Upper lobe of left lung (tissue), 6 donors: ENCODE results near the gene LAMB2. TPM values are rescaled to one million over a fixed set of nuclear protein-coding genes. Genes with fewer than 3 reads are reported as not detected.

Source experiments
- ATAC-seq, 2 donors: fragments of 200-7000 bp; cut with Tn5 transposase; one replicate each; pipeline ENCODE4 v1.9.1; 2022; ENCODE audit warnings: mild to moderate bottlenecking in 2 of 2, moderate library complexity in 2 of 2; ENCODE audit not compliant: low FRiP score in 2 of 2
- DNase-seq, 2 donors: peaks; one replicate each; pipeline ENCODE4 v3.0.0-alpha.2; 2019 to 2020
- H3K27ac ChIP-seq, 4 donors: fragments of 200-600 bp; sonication (generic); one replicate each; pipeline ENCODE4 v1.5.1; 2016 to 2019
- H3K27me3 ChIP-seq, 4 donors: fragments of 200-600 bp; sonication (generic); one replicate each; pipeline ENCODE4 v1.5.1; 2017 to 2019
- H3K36me3 ChIP-seq, 4 donors: fragments of 200-600 bp; sonication (generic); one replicate each; pipeline ENCODE4 v1.5.1; 2016 to 2019
- H3K4me1 ChIP-seq, 4 donors: fragments of 200-600 bp; sonication (generic); one replicate each; pipeline ENCODE4 v1.5.1; 2018 to 2019
- H3K4me3 ChIP-seq, 4 donors: fragments of 200-600 bp; sonication (generic); one replicate each; pipeline ENCODE4 v1.5.1; 2017 to 2019; ENCODE audit warnings: mild to moderate bottlenecking in 2 of 4, moderate library complexity in 1 of 4
- H3K9me3 ChIP-seq, 4 donors: fragments of 200-600 bp; sonication (generic); one replicate each; pipeline ENCODE4 v1.5.1; 2018 to 2019
- CTCF ChIP-seq, 6 experiments: fragments of 450-650 bp in 4 of 6; fragments of 200-600 bp in 2 of 6; sonication (generic) in 2 of 6; IDR thresholded peaks; one replicate each; pipeline ENCODE4 v1.5.1; 2016 to 2019; ENCODE audit warnings: antibody characterized with exemption in 6 of 6
- EP300 ChIP-seq, 4 donors: sonication (generic); formaldehyde crosslinking; IDR thresholded peaks; one replicate each; pipeline ENCODE4 v1.5.1; 2017; ENCODE audit warnings: antibody characterized with exemption in 4 of 4, control low read depth in 2 of 4
- POLR2A ChIP-seq, 4 donors: fragments of 450-650 bp; IDR thresholded peaks; one replicate each; pipeline ENCODE4 v1.5.1; 2016 to 2017; ENCODE audit warnings: antibody characterized with exemption in 4 of 4, mild to moderate bottlenecking in 2 of 4
- POLR2AphosphoS5 ChIP-seq, 2 donors: sonication (generic); formaldehyde crosslinking; IDR thresholded peaks; one replicate each; pipeline ENCODE4 v1.5.1; 2017; ENCODE audit warnings: antibody characterized with exemption in 2 of 2
- WGBS, 2 donors: methylation state at CpG; one replicate each; pipeline ENCODE4 v1.1.5; 2017 to 2018; 5-methylcytosine and 5-hydroxymethylcytosine counted together
- total RNA-seq, 6 donors: library from RNA; depleted of rRNA in 4 of 6; stranded (reverse); fragments of >200 nt in 4 of 6; gene quantifications; one replicate each; pipeline versions ENCODE4 v1.1.0 to v1.2.1, GENCODE V29; 2016 to 2021
- donor health status: DM: no; HTN: no; CAD: no; lungs with moderate emphysema.
- donor health status: DM: no; HTN: yes; CAD: no; lungs with severe emphysema.

LAMB2 gene
- total RNA-seq, 6 donors from 2014 or later = 349 to 904 (median 555) TPM

- H3K9me3 ChIP-seq = no peaks in the 10 kb centered on the region
- H3K36me3 ChIP-seq = peaks cover 52 to 80% (median 74%) of the 10 kb centered on the region in 4 donors
- H3K4me3 ChIP-seq = peak overlapping the region in 1 of 4 donors; percentile 97
- DNase-seq (no peak), ATAC-seq (no peak)
- H3K27ac ChIP-seq = peak overlapping the region in 3 of 4 donors; percentile 89 to 96 (median 95)
- WGBS, 2 donors = 77 to 80% methylated on average over 10 of the region's 10 CpGs
- no peaks in the 10 kb centered on the region for H3K27me3 ChIP-seq
- peaks cover 15 to 25% (median 19%) of the 10 kb centered on the region in 4 donors for H3K4me1 ChIP-seq
- TF ChIP-seq EP300 (IDR thresholded peaks at IDR 0.05) = no peak
- TF ChIP-seq CTCF (IDR thresholded peaks at IDR 0.05) = no peak
- TF ChIP-seq POLR2A (IDR thresholded peaks at IDR 0.05) = no peak
- TF ChIP-seq POLR2AphosphoS5 (IDR thresholded peaks at IDR 0.05) = no peak
Observed at GRCh38 chr3:49119036-49119435, 13.8 kb downstream of the LAMB2 start.

GRCh38 chr3:49112262-49112661 is 20.6 kb downstream of the LAMB2 start:
- Histone ChIP-seq H3K4me1 (no peaks in the 10 kb centered on the region), H3K36me3 (peaks cover 70 to 97% (median 89%) of the 10 kb centered on the region in 4 donors), H3K4me3 (no peak overlapping the region), H3K27ac (no peak overlapping the region), H3K9me3 (no peaks in the 10 kb centered on the region), H3K27me3 (no peaks in the 10 kb centered on the region)
- DNase-seq (no peak), ATAC-seq (no peak)
- TF ChIP-seq EP300 (IDR thresholded peaks at IDR 0.05) (no peak), CTCF (IDR thresholded peaks at IDR 0.05) (no peak), POLR2AphosphoS5 (IDR thresholded peaks at IDR 0.05) (no peak), POLR2A (IDR thresholded peaks at IDR 0.05) (no peak)
- 91% methylated on average over 12 to 14 of the region's 14 CpGs for WGBS, 2 donors

GRCh38 chr3:49111347-49111746 is 21.5 kb downstream of the LAMB2 start:
- DNase-seq = no peak
- no peaks in the 10 kb centered on the region for H3K9me3 ChIP-seq
- TF ChIP-seq EP300 (IDR thresholded peaks at IDR 0.05) (no peak), CTCF (IDR thresholded peaks at IDR 0.05) (no peak), POLR2A (IDR thresholded peaks at IDR 0.05) (no peak), POLR2AphosphoS5 (IDR thresholded peaks at IDR 0.05) (no peak)
- no peaks in the 10 kb centered on the region for H3K4me1 ChIP-seq
- WGBS, 2 donors = 93% methylated on average over 6 of the region's 6 CpGs; no CpG with 5 or more reads in 1 of the 2 donors
- no peak for ATAC-seq
- H3K4me3 ChIP-seq = no peak overlapping the region
- H3K36me3 ChIP-seq = peaks cover 61 to 90% (median 80%) of the 10 kb centered on the region in 4 donors
- no peaks in the 10 kb centered on the region for H3K27me3 ChIP-seq
- H3K27ac ChIP-seq = no peak overlapping the region

GRCh38 chr3:49110780-49111179 is 22.1 kb downstream of the LAMB2 start:
- Histone ChIP-seq H3K36me3 (peaks cover 56 to 84% (median 74%) of the 10 kb centered on the region in 4 donors), H3K27me3 (no peaks in the 10 kb centered on the region), H3K4me1 (peaks cover 0 to 3% (median under 1%) of the 10 kb centered on the region in 4 donors), H3K4me3 (no peak overlapping the region), H3K27ac (no peak overlapping the region), H3K9me3 (no peaks in the 10 kb centered on the region)
- 86 to 90% methylated on average over 13 of the region's 13 CpGs for WGBS, 2 donors
- TF ChIP-seq POLR2A (IDR thresholded peaks at IDR 0.05) = no peak
- no peak for TF ChIP-seq EP300 (IDR thresholded peaks at IDR 0.05)
- no peak for TF ChIP-seq POLR2AphosphoS5 (IDR thresholded peaks at IDR 0.05)
- TF ChIP-seq CTCF (IDR thresholded peaks at IDR 0.05) = no peak
- no peak for DNase-seq
- no peak for ATAC-seq

DNA sequence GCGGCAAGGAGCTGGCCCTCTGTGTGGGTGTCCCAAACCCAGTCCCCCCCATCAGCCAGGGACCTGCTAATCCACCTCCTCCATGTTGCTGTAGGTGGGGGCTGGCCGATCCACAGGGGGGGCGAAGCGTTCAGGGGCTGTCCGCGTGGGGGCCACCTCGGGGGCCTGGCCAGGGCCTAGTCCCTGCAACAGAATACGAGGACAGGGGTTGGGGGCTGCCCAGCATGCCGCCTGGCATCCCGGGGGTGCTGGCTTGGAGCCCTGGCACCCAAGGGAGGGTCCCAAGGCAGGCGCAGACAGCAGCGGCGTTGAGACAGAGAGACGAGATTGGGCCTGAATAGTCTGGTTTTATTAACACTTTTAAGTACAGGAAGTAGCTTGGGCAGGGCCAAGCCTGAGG is 24.5 kb downstream of the LAMB2 start:
- Histone ChIP-seq H3K36me3 (peaks cover 34 to 60% (median 50%) of the 10 kb centered on the region in 4 donors), H3K27ac (no peak overlapping the region), H3K27me3 (no peaks in the 10 kb centered on the region), H3K4me1 (peaks cover 16 to 22% (median 16%) of the 10 kb centered on the region in 4 donors), H3K9me3 (no peaks in the 10 kb centered on the region), H3K4me3 (no peak overlapping the region)
- DNase-seq (no peak), ATAC-seq (no peak)
- TF ChIP-seq POLR2A (IDR thresholded peaks at IDR 0.05) = no peak
- no peak for TF ChIP-seq EP300 (IDR thresholded peaks at IDR 0.05)
- no peak for TF ChIP-seq CTCF (IDR thresholded peaks at IDR 0.05)
- no peak for TF ChIP-seq POLR2AphosphoS5 (IDR thresholded peaks at IDR 0.05)
- WGBS, 2 donors = 81 to 89% methylated on average over 7 to 14 of the region's 14 CpGs
